Gastroesophageal sphincter (tissue), 4 donors: ENCODE results near the gene SSBP3. TPM values are rescaled to one million over a fixed set of nuclear protein-coding genes. Genes with fewer than 3 reads are reported as not detected.

Experiments used
- ATAC-seq: fragments of 150-250 bp; one replicate; pipeline ENCODE4 v1.9.1; 2016; ENCODE audit warnings: mild to moderate bottlenecking, moderate library complexity
- H3K27ac ChIP-seq, 4 donors: fragments of 200-600 bp; sonication (generic) in 3 of 4; 1 replicate in 3 of 4; 2 replicates in 1 of 4; pipeline ENCODE4 v1.5.1; 2016 to 2019
- H3K27me3 ChIP-seq: fragments of 200-600 bp; sonication (generic); one replicate; pipeline ENCODE4 v1.5.1; 2019
- H3K36me3 ChIP-seq, 2 donors: fragments of 200-600 bp; sonication (generic); one replicate each; pipeline ENCODE4 v1.5.1; 2019; ENCODE audit warnings: control low read depth in 1 of 2
- H3K4me1 ChIP-seq, 3 donors: fragments of 200-600 bp; sonication (generic); 1 replicate in 2 of 3; 2 replicates in 1 of 3; pipeline ENCODE4 v1.5.1; 2016 to 2019; ENCODE audit warnings: control low read depth in 2 of 3
- H3K4me3 ChIP-seq, 2 donors: fragments of 200-600 bp; sonication (generic); one replicate each; pipeline ENCODE4 v1.5.1; 2019; ENCODE audit warnings: mild to moderate bottlenecking in 1 of 2, moderate library complexity in 1 of 2
- H3K9me3 ChIP-seq, 3 donors: fragments of 200-600 bp; sonication (generic); one replicate each; pipeline ENCODE4 v1.5.1; 2017 to 2019; ENCODE audit warnings: control low read depth in 2 of 3
- CTCF ChIP-seq, 4 experiments: fragments of 200-600 bp in 2 of 4; fragments of 450-650 bp in 2 of 4; sonication (generic) in 1 of 4; IDR thresholded peaks; one replicate each; pipeline ENCODE4 v1.5.1; 2017 to 2019; ENCODE audit warnings: antibody characterized with exemption in 4 of 4, mild to moderate bottlenecking in 2 of 4, moderate library complexity in 2 of 4
- EP300 ChIP-seq: sonication (generic); formaldehyde crosslinking; IDR thresholded peaks from one replicate; pipeline ENCODE4 v1.6.1; 2017; ENCODE audit warnings: antibody characterized with exemption, mild to moderate bottlenecking
- POLR2A ChIP-seq, 2 donors: fragments of 450-650 bp; IDR thresholded peaks; one replicate each; pipeline ENCODE4 v1.6.1; 2017; ENCODE audit warnings: antibody characterized with exemption in 2 of 2, mild to moderate bottlenecking in 2 of 2, moderate library complexity in 1 of 2
- POLR2AphosphoS5 ChIP-seq: sonication (generic); formaldehyde crosslinking; IDR thresholded peaks from one replicate; pipeline ENCODE4 v1.6.1; 2017; ENCODE audit warnings: antibody characterized with exemption
- WGBS, 2 donors: methylation state at CpG; one replicate each; pipeline ENCODE4 v1.1.5; 2018; ENCODE audit warnings: low coverage in 1 of 2; 5-methylcytosine and 5-hydroxymethylcytosine counted together
- total RNA-seq, 4 donors: library from RNA; depleted of rRNA; stranded (reverse); fragments of >200 nt; gene quantifications; one replicate each; pipeline ENCODE4 v1.1.0, GENCODE V29; 2016

The SSBP3 gene
- total RNA-seq, 4 donors from 2014 or later: 40.8 to 46.7 (median 45.5) TPM

- H3K4me3 ChIP-seq: no peak overlapping the region
- H3K27ac ChIP-seq: no peak overlapping the region
- H3K4me1 ChIP-seq: peaks cover 0 to 71% (median 11%) of the 10 kb centered on the region in 3 donors
- 69 to 83% methylated on average over 9 to 10 of the region's 14 CpGs for WGBS, 2 donors
- ATAC-seq: no peak
- H3K36me3 ChIP-seq: peaks cover 0 to 19% of the 10 kb centered on the region in 2 donors
- TF ChIP-seq CTCF (IDR thresholded peaks at IDR 0.05) (no peak), EP300 (no peak), POLR2A (IDR thresholded peaks at IDR 0.05) (no peak), POLR2AphosphoS5 (no peak)
- no peaks in the 10 kb centered on the region for H3K9me3 ChIP-seq
- H3K27me3 ChIP-seq: no peaks in the 10 kb centered on the region
Observed at GRCh38 chr1:54370287-54370989, 35.8 kb downstream of the SSBP3 start.

GRCh38 chr1:54367613-54368012, 38.6 kb downstream of the SSBP3 start:
- Histone ChIP-seq H3K4me1 (peaks cover 0 to 67% (median 8%) of the 10 kb centered on the region in 3 donors), H3K9me3 (no peaks in the 10 kb centered on the region)
- TF ChIP-seq CTCF (IDR thresholded peaks at IDR 0.05): no peak
- no peak for TF ChIP-seq POLR2A (IDR thresholded peaks at IDR 0.05)
- TF ChIP-seq POLR2AphosphoS5: no peak
- no peak for TF ChIP-seq EP300

GRCh38 chr1:54365847-54366246, 40.3 kb downstream of the SSBP3 start:
- H3K9me3 ChIP-seq: no peaks in the 10 kb centered on the region
- H3K27me3 ChIP-seq: no peaks in the 10 kb centered on the region
- peaks cover 0 to 65% (median 4%) of the 10 kb centered on the region in 3 donors for H3K4me1 ChIP-seq
- no peak for ATAC-seq
- H3K27ac ChIP-seq: no peak overlapping the region
- WGBS, 2 donors: 71 to 86% methylated on average over 2 to 3 of the region's 3 CpGs
- H3K4me3 ChIP-seq: no peak overlapping the region
- TF ChIP-seq CTCF (IDR thresholded peaks at IDR 0.05): no peak
- TF ChIP-seq POLR2A (IDR thresholded peaks at IDR 0.05): no peak
- peaks cover 0 to 10% of the 10 kb centered on the region in 2 donors for H3K36me3 ChIP-seq

More at GRCh38 chr1:54367613-54368012, 38.6 kb downstream of the SSBP3 start:
- no peak overlapping the region for H3K27ac ChIP-seq
- 96% methylated on average over 2 of the region's 2 CpGs; no CpG with 5 or more reads in 1 of the 2 donors for WGBS, 2 donors
- ATAC-seq: no peak
- no peak overlapping the region for H3K4me3 ChIP-seq
- H3K36me3 ChIP-seq: peaks cover 0 to 10% of the 10 kb centered on the region in 2 donors
- no peaks in the 10 kb centered on the region for H3K27me3 ChIP-seq

- Histone ChIP-seq H3K27me3 (no peaks in the 10 kb centered on the region), H3K4me3 (no peak overlapping the region), H3K36me3 (peaks cover 0 to 10% of the 10 kb centered on the region in 2 donors), H3K4me1 (peaks cover 0 to 65% (median 5%) of the 10 kb centered on the region in 3 donors), H3K9me3 (no peaks in the 10 kb centered on the region), H3K27ac (no peak overlapping the region)
- ATAC-seq: no peak
- 89 to 95% methylated on average over 5 to 7 of the region's 7 CpGs for WGBS, 2 donors
- TF ChIP-seq POLR2A (IDR thresholded peaks at IDR 0.05) (no peak), EP300 (no peak), POLR2AphosphoS5 (no peak), CTCF (IDR thresholded peaks at IDR 0.05) (no peak)
Observed at GRCh38 chr1:54365398-54365797, 40.8 kb downstream of the SSBP3 start.

GRCh38 chr1:54364995-54365394, 41.2 kb downstream of the SSBP3 start:
- Histone ChIP-seq H3K9me3 (no peaks in the 10 kb centered on the region), H3K27ac (no peak overlapping the region), H3K36me3 (peaks cover 0 to 10% of the 10 kb centered on the region in 2 donors), H3K4me3 (no peak overlapping the region), H3K4me1 (peaks cover 0 to 68% (median 9%) of the 10 kb centered on the region in 3 donors), H3K27me3 (no peaks in the 10 kb centered on the region)
- 76 to 81% methylated on average over 6 to 9 of the region's 10 CpGs for WGBS, 2 donors
- no peak for ATAC-seq
- TF ChIP-seq POLR2AphosphoS5: no peak
- no peak for TF ChIP-seq POLR2A (IDR thresholded peaks at IDR 0.05)
- TF ChIP-seq EP300: no peak
- no peak for TF ChIP-seq CTCF (IDR thresholded peaks at IDR 0.05)
